Measurements from ENCODE around the gene PALLD.

- TF ChIP-seq CTCF (IDR thresholded peaks at IDR 0.05) (no peak), POLR2A (IDR thresholded peaks at IDR 0.05) (no peak)
Measured at GRCh38 chr4:168612450-168613135, 115.7 kb downstream of the PALLD start.

Measured in testis (tissue), 2 donors.